Activated T-cell treated with anti-CD3 and anti-CD28 coated beads for 24 hours (primary cell): ENCODE data around the gene ING2.
"Not testable (repeated sequence)": the region's sequence is repeated elsewhere in the genome, so short reads cannot be mapped to it uniquely, and the experiment has no call there.

Experiments
- DNase-seq: peaks from one replicate; pipeline ENCODE4 v3.0.0-alpha.2; 2020; ENCODE audit warnings: low read depth

ING2 gene

DNA sequence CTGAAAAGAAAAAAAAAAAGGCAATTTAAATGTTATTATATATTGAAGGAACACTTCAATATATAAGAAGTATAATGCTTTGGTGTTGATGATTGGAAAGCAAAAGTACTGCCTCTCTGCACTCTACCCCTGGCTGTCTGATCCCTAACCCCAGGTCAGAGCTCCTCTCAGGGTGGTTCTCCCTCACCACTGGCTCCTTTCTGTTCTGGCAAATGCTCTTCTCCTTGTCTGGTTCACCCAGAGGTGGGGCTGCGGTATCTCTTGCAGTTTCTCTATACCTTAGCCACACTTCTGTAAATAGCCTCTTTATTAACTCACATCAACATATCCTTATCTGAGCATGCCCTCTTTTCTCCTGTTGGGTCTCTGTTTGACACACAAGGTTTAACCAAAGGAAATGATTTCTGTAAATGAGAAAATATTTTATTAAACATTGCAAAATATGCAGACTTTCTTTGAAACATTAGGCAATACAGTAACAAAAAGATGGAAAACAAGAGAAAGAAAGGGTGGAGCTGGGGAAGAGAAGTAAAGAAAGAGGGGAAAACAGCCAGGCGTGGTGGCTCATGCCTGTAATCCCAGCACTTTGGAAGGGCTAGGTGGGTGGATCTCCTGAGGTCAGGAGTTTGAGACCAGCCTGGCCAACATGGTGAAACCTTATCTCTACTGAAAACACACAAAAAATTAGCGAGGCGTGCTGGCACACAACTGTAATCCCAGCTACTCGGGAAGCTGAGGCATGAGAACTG lies 45.7 kb downstream of the ING2 start:
- no peak for DNase-seq

DNA sequence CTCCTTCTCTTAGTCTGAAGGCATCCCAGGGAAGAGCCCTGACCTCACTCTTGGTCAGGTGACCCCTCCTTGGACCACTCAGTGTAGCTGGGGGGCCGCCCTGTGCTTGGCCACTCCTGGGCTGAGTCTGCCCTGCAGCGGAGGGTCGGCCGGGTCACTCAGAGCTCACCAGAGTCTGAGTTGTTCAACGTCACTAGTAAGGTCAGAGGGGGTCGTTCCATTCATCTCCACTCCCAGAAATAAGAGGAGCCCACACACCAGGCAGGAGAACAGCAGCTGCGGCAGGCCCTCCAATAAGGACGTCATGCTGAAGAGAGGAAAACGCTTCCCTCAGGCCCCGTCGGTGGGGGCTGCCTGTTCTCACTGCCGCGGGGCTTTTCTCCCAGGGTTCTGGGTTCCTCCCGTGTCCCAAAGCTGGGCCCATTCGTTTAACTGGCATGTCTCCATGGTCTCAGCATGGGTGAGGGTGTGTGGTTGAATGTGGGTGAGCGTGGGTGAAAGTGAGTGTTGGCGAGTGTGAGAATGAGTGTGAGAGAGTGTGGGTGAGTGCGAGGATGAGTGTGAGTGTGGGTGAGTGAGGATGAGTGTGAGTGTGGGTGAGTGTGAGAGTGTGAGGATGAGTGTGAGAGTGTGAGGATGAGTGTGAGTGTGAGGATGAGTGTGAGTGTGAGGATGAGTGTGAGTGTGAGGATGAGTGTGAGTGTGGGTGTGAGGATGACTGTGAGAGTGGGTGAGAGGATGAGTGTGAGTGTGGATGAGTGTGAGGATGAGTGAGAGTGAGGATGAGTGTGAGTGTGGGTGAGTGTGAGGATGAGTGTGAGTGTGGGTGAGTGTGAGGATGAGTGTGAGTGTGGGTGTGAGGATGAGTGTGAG lies 47.7 kb downstream of the ING2 start:
- no peak for DNase-seq

DNA sequence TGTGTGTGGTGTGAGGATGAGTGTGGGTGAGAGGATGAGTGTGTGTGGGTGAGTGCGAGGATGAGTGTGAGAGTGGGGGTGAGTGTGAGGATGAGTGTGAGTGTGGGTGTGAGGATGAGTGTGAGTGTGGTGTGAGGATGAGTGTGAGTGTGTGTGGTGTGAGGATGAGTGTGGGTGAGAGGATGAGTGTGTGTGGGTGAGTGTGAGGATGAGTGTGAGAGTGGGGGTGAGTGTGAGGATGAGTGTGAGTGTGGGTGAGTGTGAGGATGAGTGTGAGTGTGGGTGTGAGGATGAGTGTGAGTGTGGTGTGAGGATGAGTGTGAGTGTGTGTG lies 48.3 kb downstream of the ING2 start:
- DNase-seq: not testable (repeated sequence)

DNA sequence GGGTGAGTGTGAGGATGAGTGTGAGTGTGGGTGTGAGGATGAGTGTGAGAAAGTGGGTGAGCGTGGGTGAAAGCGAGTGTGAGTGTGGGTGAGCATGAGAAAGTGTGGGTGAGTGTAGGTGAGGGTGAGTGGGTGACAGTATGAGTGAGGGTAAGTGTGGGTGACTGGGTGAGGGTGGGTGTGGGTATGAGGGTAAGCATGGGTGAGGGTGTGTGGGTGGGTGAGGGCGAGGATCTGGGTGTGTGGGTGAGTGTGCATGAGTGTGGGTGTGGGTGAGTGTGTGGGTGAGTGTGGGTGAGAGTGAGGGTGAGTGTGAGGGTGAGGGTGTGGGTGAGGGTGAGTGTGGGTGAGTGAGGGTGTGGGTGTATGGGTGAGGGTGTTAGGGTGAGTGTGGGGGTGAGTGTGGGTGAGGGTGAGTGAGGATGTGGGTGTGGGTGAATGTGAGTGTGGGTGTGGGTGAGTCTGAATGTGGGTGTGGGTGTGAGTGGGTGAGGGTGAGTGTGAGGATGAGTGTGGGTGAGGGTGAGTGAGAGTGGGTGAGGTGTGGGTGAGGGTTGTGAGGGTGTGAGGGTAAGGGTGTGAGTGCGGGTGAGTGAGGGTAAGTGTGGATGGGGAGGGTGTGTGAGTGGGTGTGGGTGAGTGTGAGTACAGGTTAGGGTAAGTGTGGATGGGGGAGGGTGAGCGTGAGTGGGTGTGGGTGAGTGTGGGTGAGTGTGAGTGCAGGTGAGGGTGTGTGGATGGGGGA lies 48.9 kb downstream of the ING2 start:
- DNase-seq: no peak

DNA sequence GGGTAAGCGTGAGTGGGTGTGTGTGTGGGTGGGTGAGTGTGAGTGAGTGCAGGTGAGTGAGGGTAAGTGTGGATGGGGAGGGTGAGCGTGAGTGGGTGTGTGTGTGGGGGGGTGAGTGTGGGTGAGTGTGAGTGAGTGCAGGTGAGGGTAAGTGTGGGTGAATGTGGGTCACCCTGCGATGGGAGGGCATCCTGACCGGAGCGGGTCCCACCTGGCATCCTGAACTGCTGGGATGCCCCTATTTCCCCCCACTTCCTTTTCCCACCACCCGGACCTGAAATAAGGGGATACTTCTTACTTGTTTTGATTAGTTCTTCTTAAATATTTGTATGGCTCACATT lies 49.5 kb downstream of the ING2 start:
- DNase-seq: no peak

DNA sequence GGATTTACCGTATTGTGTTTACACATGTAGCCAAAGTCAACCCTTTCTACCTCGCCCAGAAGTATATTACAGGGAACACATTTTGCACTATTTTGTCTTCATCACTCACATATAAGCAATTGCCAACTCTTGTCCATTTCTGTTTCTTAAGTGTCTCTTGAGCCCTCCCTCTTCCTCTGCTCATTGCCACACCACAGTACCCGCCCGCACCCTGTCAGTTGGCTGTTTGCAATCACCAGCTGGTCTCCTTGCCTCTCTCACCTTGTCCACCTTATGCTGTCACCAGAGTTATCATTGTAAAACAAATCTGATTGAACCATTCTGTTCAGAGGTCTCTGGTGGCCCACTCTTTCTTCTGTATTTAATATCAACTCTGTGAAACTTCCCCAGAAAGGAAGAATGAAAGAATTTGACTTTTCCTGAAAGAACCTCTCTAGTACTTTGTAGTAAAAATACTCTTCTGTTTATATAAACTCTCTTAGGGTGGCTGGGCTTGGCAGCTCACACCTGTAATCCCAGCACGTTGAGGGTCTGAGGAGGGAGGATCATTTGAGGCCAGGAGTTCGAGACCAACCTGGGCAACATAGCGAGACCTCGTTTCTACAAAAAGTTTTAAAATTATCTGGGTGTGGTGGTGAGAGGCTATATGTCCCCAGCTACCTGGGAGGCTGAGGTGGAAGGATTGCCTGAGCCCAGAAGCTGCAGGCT lies 50.2 kb downstream of the ING2 start:
- no peak for DNase-seq

DNA sequence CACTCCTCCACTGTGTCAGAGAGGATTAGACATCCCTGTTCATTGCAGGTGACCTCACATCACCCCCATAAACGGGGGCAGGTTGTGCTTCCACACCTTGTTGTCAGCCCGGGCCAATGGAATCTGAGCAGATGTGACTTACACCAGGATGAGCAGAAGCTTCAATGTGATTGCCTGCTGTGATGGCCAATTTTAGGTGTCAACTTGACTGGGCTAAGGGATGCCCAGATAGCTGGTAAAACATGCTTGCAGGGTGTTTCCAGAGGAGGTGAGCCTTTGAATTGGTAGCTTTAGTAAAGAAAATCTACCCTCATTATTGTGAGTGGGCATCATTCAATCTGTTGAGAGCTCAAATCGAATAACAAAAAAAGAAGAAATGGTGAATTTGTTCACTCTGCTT lies 52.1 kb downstream of the ING2 start:
- no peak for DNase-seq

DNA sequence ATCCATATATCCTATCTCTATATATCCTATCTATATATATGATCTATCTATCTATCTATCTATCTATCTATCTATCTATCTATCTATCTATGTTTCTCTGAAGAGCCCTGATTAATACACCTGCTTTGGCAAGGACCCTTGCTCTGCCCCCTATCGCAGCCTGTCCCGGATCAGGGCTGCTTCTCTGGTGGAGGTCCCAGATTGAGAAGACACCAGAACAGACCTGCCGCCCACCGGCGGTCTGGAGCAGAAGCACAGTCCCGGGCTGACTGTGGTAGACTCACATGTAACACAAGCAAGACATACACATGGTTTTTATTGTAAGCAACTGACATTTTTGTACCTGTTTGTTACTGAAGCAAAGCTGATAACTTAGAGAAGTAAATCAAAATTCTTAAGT lies 52.8 kb downstream of the ING2 start:
- no peak for DNase-seq

DNA sequence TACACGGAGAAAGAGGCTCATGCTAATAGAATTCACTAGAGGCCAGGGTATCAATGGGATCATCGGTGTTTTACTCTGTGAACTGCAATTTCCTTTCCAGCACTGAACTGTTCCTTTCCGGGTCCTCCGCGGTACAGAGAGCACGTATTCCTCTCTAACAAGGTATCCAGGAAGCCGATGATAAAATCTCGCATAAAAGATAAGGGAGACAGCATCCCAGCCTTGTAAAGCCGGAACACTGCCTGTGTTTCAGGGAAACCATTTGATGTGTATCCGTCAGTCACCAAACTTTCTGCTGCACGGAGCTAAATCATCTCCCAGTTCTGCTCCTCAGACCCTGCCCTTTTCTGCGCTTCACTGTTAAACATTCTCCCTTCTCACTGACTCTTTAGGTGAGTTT lies 54.0 kb downstream of the ING2 start:
- DNase-seq: no peak

DNA sequence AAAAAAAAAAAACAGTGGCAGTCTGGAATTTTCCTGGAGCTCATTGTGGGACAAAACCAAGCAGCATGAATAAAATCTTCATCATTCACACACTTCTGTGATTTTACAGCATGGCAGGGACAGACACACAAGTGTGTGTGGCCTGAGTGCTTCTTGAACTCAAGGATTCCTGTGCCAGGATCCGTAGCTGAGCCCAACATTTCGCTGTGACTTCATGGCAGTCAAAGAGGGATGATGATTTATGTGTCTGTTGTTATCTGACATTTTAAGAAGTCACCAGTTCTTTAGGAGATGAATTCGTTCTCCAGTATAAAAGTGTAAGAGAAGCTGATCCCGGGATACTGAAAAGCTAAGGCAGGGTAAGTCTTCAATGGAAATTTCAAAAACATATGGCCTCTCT lies 57.0 kb downstream of the ING2 start:
- DNase-seq: no peak
